WTC11 (cell line): ENCODE results near the gene NAV2. TPM values are rescaled to one million over a fixed set of nuclear protein-coding genes. Genes with fewer than 3 reads are reported as not detected.
A peak's percentile ranks its signal among the peaks of the same experiment; 100 is the strongest.

Source experiments
- ATAC-seq: fragments of 200-7000 bp; cut with Tn5 transposase; 2 replicates; pipeline ENCODE4 v1.10.0; 2021; ENCODE audit warnings: mild to moderate bottlenecking, moderate library complexity
- CTCF ChIA-PET: fragments of 300-600 bp; sonication (Branson Sonifier 250); formaldehyde crosslinking; loops from one replicate; lab custom pipeline; 2021; ENCODE audit warnings: antibody characterized with exemption; lab: Charles Lee
- POLR2A ChIA-PET: fragments of 350-600 bp; sonication (Branson Sonifier 250); formaldehyde crosslinking; loops from one replicate; lab custom pipeline; 2021; ENCODE audit warnings: antibody characterized with exemption; lab: Charles Lee
- DNase-seq: peaks from one replicate; pipeline ENCODE4 v3.0.0; 2021; ENCODE audit warnings: low spot score
- H3K27ac Mint-ChIP-seq: 2 replicates; pipeline ENCODE4 v1.8.0; 2021; ENCODE audit warnings: mixed read lengths
- H3K27me3 Mint-ChIP-seq: 2 replicates; pipeline ENCODE4 v1.8.0; 2021; ENCODE audit warnings: low read depth, mild to moderate bottlenecking, moderate library complexity, mixed read lengths
- H3K36me3 Mint-ChIP-seq: 2 replicates; pipeline ENCODE4 v1.8.0; 2021; ENCODE audit warnings: mixed read lengths
- H3K4me1 Mint-ChIP-seq: 2 replicates; pipeline ENCODE4 v1.8.0; 2022; ENCODE audit warnings: mixed read lengths
- H3K4me3 Mint-ChIP-seq: 2 replicates; pipeline ENCODE4 v1.8.0; 2021; ENCODE audit warnings: mild to moderate bottlenecking, moderate library complexity, mixed read lengths
- H3K9me3 Mint-ChIP-seq: 2 replicates; pipeline ENCODE4 v1.8.0; 2021; ENCODE audit warnings: mixed read lengths
- AR ChIP-seq: fragments of 250-450 bp; sonication (Bioruptor Pico); IDR thresholded peaks from 2 replicates; pipeline ENCODE4 v1.9.0; 2021; ENCODE audit warnings: mild to moderate bottlenecking
- ATF1 ChIP-seq: sonication (generic); formaldehyde crosslinking; IDR thresholded peaks from 2 replicates; pipeline ENCODE4 v1.8.1; 2023; ENCODE audit warnings: mild to moderate bottlenecking, moderate library complexity, missing genetic modification reagents
- ATF3 ChIP-seq: sonication (generic); formaldehyde crosslinking; conservative IDR thresholded peaks from 2 replicates; pipeline ENCODE4 v1.8.1; 2022; ENCODE audit warnings: mild to moderate bottlenecking, missing genetic modification reagents
- E2F5 ChIP-seq: sonication (generic); formaldehyde crosslinking; IDR thresholded peaks from 2 replicates; pipeline ENCODE4 v1.8.1; 2022; ENCODE audit warnings: mild to moderate bottlenecking, moderate library complexity, missing genetic modification reagents
- FOXK1 ChIP-seq: sonication (generic); formaldehyde crosslinking; IDR thresholded peaks from 2 replicates; pipeline ENCODE4 v1.8.0; 2022; ENCODE audit warnings: mild to moderate bottlenecking, moderate library complexity, missing genetic modification reagents
- HMGXB4 ChIP-seq: sonication (generic); formaldehyde crosslinking; IDR thresholded peaks from 2 replicates; pipeline ENCODE4 v1.8.1; 2023; ENCODE audit warnings: mild to moderate bottlenecking, moderate library complexity, missing genetic modification reagents
- JUN ChIP-seq: sonication (generic); formaldehyde crosslinking; IDR thresholded peaks from 2 replicates; pipeline ENCODE4 v1.8.0; 2023; ENCODE audit warnings: mild to moderate bottlenecking, missing genetic modification reagents
- MXD4 ChIP-seq: fragments of 250-450 bp; sonication (Bioruptor Pico); IDR thresholded peaks from 2 replicates; pipeline ENCODE4 v1.8.0; 2021; ENCODE audit warnings: mild to moderate bottlenecking, moderate library complexity, borderline replicate concordance
- NFATC4 ChIP-seq: fragments of 250-450 bp; sonication (Bioruptor Pico); IDR thresholded peaks from 2 replicates; pipeline ENCODE4 v1.9.0; 2021; ENCODE audit warnings: mild to moderate bottlenecking
- PRDM15 ChIP-seq: sonication (generic); formaldehyde crosslinking; IDR thresholded peaks from 2 replicates; pipeline ENCODE4 v1.8.0; 2022; ENCODE audit warnings: missing genetic modification reagents
- ZNF219 ChIP-seq: sonication (generic); formaldehyde crosslinking; IDR thresholded peaks from 2 replicates; pipeline ENCODE4 v1.8.0; 2023; ENCODE audit warnings: missing genetic modification reagents, mild to moderate bottlenecking, borderline replicate concordance
- ZNF281 ChIP-seq: sonication (generic); formaldehyde crosslinking; IDR thresholded peaks from 2 replicates; pipeline ENCODE4 v1.8.0; 2023; ENCODE audit warnings: mild to moderate bottlenecking, missing genetic modification reagents
- ZNF423 ChIP-seq: fragments of 250-450 bp; sonication (Bioruptor Pico); IDR thresholded peaks from 2 replicates; pipeline ENCODE4 v2.1.2; 2022; ENCODE audit warnings: mild to moderate bottlenecking, moderate library complexity
- ZNF532 ChIP-seq: fragments of 250-450 bp; sonication (Bioruptor Pico); IDR thresholded peaks from 2 replicates; pipeline ENCODE4 v1.9.0; 2021; ENCODE audit warnings: mild to moderate bottlenecking, borderline replicate concordance
- total RNA-seq: library from RNA; stranded (reverse); gene quantifications from 3 replicates; pipeline ENCODE4 v1.2.3, GENCODE V29; 2021

NAV2 gene
- total RNA-seq, 1 experiment from 2014 or later = 42.8 TPM

- TF ChIP-seq ATF3 (CRISPR knock-in tag) = no peak
- TF ChIP-seq ZNF281 = no peak
- TF ChIP-seq AR (CRISPR knock-in tag) = no peak
- TF ChIP-seq ZNF423 = no peak; the same call in 1 of the 2 replicates
- TF ChIP-seq ZNF532 (CRISPR knock-in tag) = no peak
- TF ChIP-seq E2F5 (CRISPR knock-in tag) = no peak
- TF ChIP-seq HMGXB4 (CRISPR knock-in tag) = no peak
Observed at GRCh38 chr11:19953336-19953735, 240.7 kb downstream of the NAV2 start (continued).

GRCh38 chr11:19953909-19954308, 241.3 kb downstream of the NAV2 start:
- DNase-seq (no peak), ATAC-seq (peak; percentile 48)
- Mint-ChIP-seq H3K9me3 (no peaks in the 10 kb centered on the region), H3K27ac (peak overlapping the region; percentile 96), H3K4me3 (no peak overlapping the region), H3K36me3 (peaks cover 16% of the 10 kb centered on the region), H3K27me3 (no peaks in the 10 kb centered on the region), H3K4me1 (peaks cover 57% of the 10 kb centered on the region)
- ChIA-PET POLR2A (interaction anchor here (0.6 to 1.6 kb wide), 6 partner anchors 46 to 743 kb away, joined by 3 to 4 read pairs (median 4); no protein-coding TSS in a partner anchor), CTCF (interaction anchor here (0.8 to 3.3 kb wide), 41 partner anchors 9 to 396 kb away, joined by 3 to 38 read pairs (median 5); no protein-coding TSS in a partner anchor)
- TF ChIP-seq PRDM15 (no peak), ZNF219 (CRISPR knock-in tag) (no peak), FOXK1 (CRISPR knock-in tag) (no peak), ATF1 (no peak), ZNF532 (CRISPR knock-in tag) (no peak), NFATC4 (CRISPR knock-in tag) (no peak), JUN (CRISPR knock-in tag) (no peak), MXD4 (CRISPR knock-in tag) (no peak)
